Raji (cell line): ENCODE data around the gene HOMER1.
A peak's percentile ranks its signal among the peaks of the same experiment; 100 is the strongest.

ENCODE experiments used
- POLR2A ChIP-seq: IDR thresholded peaks from 2 replicates; pipeline ENCODE4 v1.6.1; 2011; ENCODE audit warnings: low read depth, low read length, control low read depth; ENCODE audit not compliant: insufficient read depth

HOMER1 gene

DNA sequence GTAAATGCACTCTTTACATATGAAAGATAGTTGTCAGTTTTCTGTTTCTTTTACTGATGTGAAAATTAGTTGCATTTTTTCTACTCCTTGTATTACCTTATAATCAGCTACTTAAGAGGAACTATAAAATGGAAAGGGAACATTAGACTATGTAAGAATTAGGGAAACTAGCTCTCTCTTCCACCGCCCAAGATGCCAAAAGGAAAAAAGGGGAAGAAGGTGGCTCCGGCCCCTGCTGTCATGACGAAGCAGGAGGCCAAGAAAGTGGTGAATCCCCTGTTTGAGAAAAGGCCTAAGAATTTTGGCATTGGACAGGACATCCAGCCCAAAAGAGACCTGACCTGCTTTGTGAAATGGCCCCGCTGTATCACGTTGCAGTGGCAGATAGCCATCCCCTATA, 15.2 kb upstream of the HOMER1 start:
- no peak for TF ChIP-seq POLR2A

DNA sequence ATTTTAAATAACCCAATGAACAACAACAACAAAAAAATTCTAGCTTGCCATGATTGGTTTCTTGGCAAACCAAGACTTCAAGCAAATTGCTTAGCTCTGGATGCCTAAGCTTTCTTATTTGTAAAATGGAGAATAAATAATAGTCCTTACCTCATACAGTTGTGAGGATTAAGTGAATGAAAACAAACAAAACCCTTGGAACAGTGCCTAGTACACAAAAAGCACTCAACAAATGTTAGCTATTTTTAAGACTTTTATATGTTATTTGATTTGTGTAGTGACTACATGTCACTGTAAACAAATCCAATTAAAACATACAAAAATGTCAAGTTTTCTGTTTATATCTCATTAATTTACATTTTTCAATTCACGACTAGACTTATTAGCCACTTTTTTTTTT, 13.5 kb upstream of the HOMER1 start:
- no peak for TF ChIP-seq POLR2A

DNA sequence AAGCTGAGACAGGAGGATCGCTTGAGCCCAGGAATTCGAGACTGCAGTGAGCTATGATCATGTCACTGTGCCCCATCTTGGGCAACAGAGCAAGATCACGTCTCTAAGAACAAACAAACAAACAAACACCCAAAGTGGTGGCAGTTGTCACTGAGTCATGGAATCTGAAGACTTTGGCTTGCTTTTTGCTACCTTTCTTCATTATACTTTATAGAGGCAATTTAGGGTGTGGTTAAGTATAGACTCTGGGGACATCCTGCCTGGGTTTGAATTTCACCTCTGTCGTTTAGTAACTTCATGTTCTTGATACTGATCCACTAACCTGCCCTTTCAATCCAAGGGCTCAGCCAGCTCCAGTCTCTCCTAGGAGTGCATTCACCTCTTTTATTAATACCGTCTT, 13.0 kb upstream of the HOMER1 start:
- no peak for TF ChIP-seq POLR2A

DNA sequence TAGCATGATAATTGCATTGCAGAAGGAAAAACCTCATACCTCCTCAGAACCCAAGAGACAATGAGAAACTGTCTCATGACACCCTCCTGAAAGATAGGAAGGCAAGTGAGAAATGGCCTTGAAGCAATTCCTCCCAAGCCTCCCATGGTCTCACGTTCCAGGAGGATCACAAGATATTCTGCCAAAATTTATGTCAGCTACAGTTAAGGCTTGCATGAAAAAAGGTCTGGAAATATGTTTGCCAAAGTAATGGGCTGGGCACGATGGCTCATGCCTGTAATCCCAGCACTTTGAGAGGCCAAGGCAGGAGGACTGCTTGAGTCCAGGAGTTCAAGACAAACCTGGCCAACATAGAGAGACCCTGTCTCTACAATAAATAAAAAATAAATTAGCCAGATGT, 12.6 kb upstream of the HOMER1 start:
- no peak for TF ChIP-seq POLR2A

DNA sequence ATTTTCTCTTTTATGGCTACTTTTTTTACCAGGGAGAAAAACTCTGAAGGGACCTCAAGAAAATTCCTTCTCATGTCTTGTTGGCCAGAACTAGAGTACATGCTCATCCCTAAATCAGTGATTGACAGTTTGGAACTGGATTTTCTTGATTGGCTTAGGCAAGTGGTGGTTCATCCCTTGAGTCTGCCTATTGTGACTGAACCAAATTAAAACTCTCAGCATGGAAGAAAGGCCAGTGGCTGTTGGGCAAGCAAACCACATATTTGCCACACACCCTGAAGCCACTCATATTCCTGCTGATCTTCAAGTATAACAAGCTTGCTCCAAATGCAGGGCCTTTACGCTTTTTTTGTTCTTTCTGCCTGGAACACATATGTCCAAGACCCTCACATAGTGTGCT, 7.2 kb upstream of the HOMER1 start:
- no peak for TF ChIP-seq POLR2A

DNA sequence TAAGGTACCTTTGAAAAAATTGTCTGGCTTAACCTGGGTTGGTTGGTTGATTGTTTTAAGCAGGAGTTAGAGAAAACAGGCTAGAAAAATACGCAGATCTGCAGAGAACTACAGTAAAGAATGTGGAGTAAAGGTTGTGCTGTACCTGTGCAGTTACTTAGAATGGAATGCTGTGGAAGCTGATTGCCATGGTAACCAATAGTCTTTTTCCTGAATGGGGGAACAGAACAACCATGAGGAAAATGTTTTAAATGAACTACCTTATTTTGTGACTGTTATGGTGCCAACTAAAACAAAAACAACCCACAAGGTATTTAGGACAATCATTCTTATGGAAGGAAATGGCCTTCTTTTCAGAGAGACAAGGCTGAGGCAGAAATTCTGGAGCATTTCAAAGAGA, 4.8 kb upstream of the HOMER1 start:
- TF ChIP-seq POLR2A: no peak

DNA sequence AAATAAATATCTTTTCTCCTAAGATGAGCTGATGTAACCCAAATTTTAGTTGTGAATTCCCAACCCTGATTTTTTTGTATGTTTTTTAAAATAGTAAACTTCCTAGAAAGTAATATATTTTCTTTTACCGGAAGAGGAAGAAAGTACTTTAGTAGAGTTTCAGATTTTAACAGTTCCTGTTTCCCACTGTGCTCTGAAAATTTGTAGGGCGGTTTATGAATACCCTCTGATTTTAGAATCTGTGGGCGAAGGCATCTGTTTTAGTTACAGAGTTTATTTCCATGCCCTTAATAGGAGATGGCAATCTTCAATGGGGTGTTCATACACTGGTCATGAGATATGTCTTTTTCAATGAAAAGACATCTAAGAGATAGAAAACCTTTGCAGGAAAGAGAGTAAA, 3.7 kb upstream of the HOMER1 start:
- TF ChIP-seq POLR2A: no peak

DNA sequence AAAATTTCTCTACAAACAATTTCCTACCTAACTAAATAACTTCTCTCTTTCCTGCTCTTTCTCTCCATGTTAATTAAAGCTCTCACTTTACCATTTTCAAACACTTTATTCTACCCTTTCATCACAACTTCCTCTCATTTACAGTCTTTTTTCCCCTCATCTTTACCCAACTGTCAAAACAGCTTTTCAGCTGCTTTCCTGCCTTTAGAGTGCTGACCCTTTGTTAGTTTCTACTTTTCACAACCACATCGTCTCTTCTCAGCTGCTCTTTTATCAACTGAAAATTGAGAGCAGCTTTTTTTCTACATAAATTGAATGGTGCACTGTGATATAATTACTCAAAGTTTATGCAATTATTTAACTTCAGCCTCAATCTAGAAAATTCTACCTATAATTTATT, 3.1 kb upstream of the HOMER1 start:
- TF ChIP-seq POLR2A: no peak

DNA sequence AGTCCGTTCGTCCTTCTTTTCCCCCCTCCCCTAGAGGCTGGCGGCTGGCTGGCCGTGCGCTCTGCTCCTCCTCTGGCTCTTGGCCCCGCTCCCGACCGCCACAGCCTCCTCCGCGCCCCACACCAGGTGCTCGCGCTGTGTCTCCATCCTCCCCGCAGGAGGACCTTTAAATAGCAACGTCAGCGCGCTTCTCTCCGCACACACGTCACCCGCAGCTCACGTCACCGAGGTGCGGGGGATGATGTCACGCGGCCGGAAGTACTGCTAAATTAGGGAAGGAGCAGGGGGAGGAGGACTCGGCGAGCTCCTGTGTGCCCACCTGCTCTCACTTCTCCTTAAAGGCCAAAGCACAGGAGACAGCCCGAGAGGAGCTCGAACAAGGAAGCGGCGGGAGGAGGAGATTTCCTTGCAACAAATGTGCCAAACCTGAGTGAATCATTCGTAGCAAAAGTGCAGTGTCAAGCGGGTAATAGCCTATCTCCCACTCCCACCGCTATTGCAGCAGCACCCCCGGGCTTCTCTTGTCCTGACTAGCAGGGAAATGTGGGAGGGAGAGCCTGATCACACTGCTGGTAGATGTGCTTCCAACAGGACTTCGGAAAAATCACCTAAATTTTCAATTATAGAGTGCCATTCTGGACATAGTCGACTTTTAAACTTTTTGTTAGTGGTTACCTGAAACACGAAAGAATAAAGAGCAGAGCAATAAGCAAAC, 614 bp upstream of the HOMER1 start:
- TF ChIP-seq POLR2A: peak; percentile 34; the same call in 1 of the 2 replicates

DNA sequence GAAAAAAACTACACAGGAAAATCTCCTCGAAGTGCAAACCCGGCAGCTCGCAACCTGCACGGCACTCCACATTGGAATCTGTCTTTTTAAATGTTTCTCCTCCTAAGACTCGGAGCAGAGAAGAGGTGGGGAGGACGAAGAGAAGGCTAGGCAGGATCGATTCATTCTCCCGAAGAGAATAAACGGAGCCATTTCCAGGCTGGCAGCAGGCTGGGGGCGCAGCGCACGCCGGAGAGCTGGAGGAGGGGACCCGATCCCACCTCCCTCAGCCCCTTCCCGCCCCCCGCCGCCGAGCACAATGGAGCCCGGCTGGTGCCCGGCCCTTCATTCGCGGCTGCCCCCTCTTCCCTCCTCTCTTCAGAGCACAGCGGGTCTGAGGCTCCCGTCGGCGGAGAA, 628 bp downstream of the HOMER1 start:
- no peak for TF ChIP-seq POLR2A

DNA sequence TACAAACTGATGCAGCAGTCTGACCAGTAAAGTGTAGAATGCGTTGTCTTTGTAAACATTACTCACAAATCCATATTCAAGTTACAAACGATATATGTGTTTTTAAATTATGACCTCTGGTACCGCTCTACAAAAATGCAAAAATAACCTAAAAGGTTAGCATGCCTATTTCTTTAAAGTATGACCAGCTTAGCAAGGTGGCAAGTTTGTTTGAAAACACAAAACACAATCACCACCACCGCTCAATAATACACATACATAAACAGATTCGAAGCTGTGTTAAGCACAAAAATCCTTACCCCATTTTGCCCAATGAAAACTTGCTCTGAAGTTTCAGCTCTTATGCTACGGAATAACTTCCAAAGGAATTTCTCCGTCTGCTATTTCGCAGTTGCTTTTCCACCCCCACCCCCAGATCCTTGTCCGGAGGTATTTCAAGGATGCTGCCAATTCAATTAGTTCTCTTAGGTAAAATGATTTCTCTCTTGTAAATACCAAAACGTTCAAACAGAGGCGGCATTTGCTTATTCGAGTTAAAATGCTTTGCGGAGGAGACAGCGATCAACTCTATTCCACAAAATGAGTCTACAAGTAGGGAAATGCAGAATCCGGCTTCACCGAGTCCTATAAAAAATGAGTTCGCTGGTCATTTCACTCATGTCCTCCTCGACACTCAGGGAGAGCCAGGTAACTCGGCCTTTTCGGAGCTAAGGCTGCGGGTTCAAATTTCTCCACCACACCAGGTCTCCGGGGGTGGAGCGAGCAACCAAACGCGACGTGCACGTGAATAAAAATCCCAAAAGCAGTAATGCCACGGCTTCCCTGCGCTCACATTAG, 1.2 kb downstream of the HOMER1 start:
- TF ChIP-seq POLR2A: no peak

DNA sequence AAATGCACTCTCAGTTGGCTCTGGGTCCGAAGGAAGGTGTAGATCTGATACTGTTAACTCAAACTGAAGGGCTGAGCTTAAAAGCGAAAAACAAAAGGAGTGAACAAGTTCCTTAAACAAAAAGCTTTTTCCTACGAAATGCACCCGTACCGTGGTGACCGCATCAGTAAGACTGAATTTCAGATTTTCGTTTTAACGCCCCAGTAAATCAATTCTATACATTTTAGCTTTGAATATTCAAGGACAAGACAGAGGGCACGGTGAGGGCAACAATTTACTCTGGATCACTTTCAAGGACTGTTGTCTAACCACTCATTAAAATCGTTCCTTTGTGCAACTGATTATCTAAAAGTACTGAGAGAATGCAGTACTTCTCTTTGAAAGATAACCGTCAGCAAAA, 1.9 kb downstream of the HOMER1 start:
- no peak for TF ChIP-seq POLR2A

DNA sequence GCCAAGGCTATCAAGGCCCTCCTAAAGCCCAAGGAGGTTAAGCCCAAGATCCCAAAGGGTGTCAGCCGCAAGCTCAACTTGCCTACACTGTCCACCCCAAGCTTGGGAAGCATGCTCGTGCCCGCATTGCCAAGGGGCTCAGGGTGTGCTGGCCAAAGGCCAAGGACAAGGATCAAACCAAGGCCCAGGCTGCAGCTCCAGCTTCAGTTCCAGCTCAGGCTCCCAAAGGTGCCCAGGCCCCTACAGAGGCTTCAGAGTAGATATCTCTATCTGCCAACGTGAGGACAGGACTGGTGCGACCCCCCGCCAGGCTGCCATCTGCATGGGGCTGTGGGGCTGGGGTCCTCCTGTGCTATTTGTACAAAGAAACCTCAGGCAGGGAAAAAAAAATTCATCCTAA, 3.3 kb downstream of the HOMER1 start:
- TF ChIP-seq POLR2A: no peak

DNA sequence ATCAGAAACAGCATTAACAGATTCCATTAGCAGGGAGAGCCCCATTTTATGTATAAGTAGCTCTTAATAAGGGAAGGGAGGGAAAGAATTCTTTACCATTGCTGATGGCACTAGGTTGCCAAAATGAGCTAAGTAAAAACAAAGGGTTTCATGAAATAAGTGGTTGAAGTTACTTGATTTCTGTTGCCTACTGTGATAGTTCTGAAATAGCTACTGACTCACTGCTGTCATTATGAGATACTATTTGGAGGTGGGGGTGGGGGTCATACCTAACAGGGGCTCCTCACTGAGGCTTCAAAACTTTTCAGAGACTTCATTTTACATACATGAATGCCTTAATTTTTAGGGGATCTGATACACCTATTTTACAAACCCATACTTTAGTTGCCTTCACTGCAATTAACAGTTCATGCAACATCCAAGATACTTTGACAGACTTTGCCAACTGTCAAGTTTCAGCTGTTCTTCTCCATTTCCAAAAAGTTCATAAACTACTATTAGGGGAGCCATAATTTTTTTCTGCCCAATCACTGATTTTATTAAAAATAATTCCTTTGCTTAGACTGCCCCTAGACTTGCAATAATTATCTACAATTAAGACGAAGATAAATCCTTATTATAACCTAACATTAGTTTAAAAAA, 4.6 kb downstream of the HOMER1 start:
- TF ChIP-seq POLR2A: no peak

DNA sequence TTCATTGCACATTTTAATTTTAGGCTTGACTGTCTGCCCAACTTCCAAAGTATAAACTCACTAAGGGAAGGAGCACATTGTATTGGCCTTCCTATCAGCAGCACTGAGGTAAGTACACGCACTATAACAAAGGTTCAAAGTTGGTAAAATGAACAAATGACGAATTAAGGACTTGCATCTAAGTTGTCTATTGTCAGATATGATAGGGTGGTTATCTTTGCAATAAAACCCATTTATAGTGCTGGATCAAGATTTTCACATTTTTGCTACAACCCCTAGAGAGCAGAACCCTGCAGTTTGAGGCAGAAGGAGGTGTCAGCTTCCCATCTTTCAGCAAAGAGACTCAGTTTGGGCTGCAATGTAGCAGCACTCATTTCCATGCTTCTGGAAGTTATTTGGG, 5.1 kb downstream of the HOMER1 start:
- no peak for TF ChIP-seq POLR2A

DNA sequence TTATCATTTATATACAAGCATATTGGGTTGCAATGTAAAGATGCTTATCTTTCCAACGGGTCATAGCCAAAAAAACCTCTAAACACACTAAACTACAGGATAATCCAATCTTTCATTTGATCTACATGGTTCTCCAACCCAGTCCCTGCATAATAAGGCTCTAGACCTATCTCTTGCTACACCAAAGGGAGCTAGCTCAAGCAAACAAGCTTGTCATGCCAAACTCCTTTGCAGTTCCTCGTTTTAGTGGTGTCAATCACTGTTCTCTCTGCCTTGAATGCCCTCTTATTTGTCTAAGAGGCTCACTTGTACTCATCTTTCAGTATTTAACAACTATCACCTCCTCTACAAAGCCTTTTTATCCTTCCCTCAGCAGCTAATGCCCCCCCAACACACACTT, 5.6 kb downstream of the HOMER1 start:
- no peak for TF ChIP-seq POLR2A

DNA sequence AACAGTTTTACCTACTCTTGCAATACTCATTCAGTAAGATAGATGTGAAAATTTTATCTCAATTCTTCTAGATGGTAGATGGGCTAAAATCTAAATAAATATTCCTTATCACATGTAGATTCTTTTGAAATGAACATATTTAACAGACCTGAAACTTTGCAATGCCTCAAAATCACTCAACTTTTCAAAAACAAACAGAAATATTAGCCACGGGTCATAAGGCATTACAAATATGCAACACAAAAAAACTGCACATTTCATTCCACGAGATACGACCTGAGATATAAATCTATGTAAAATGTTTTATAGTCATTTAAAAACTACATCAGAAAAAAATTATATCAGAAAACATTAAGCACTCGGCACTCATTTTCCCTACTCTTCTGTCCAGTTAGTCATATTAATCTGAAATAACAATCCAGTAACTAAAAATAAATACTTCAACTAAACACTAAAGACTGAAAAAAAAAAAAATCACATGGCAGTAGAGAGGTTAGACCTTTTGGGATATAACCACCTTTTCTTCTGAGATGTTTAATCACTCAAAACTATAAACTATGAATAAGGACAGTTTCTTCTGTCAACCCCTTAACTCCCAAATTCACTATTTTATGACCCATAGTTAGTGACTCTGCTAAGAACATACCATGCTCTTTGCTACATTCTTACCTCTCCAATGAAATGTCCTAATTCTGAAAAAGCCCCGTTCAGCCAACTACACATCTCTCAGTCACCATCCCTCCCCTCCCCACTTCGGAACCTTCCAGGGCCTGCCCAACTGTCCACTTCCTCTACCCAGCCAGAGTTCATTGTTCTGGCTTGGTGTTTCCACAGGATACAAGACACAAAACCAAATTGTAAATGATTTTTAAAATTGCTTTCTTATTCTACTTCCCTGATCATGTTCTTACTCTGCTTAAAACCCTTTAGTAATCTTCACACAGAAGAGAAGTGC, 6.4 kb downstream of the HOMER1 start:
- no peak for TF ChIP-seq POLR2A
